GM12878 (cell line): ENCODE measurements around the gene IBA57.

Source experiments
- MXI1 ChIP-seq: fragments of 150-350 bp; IDR thresholded peaks from 2 replicates; pipeline ENCODE4 v1.6.1; 2011; ENCODE audit warnings: low read depth, mild to moderate bottlenecking, inconsistent platforms, low read length, improper control_type of control experiment
- POLR2AphosphoS5 ChIP-seq: IDR thresholded peaks from 2 replicates; pipeline ENCODE4 v1.6.1; 2011; ENCODE audit warnings: mild to moderate bottlenecking, low read length, inconsistent platforms
- SMARCA5 ChIP-seq: fragments of 450-650 bp; IDR thresholded peaks from 2 replicates; pipeline ENCODE4 v1.6.1; 2017; ENCODE audit warnings: mild to moderate bottlenecking

- TF ChIP-seq MXI1 (no peak), POLR2AphosphoS5 (0 out of 2 replicates have a peak, but pooled peaks have one; percentile 14), SMARCA5 (no peak)
Observed at GRCh38 chr1:228176461-228177182, 11.0 kb downstream of the IBA57 start.
